Keratinocyte (primary cell): ENCODE data around the gene FAM53B. TPM values are rescaled to one million over a fixed set of nuclear protein-coding genes. Genes with fewer than 3 reads are reported as not detected.

Source experiments
- DNase-seq: peaks from one replicate; pipeline ENCODE4 v3.0.0-alpha.2; 2011; ENCODE audit warnings: low read depth, missing footprints, low spot score
- FAIRE-seq: peaks from 2 replicates; lab custom pipeline; 2011; peaks lifted over from hg19 to GRCh38; lab: Jason Lieb, UNC
- H2AFZ ChIP-seq: 2 replicates; pipeline ENCODE4 v1.6.0; 2012; ENCODE audit warnings: low read length, control low read depth, inconsistent platforms; ENCODE audit not compliant: control insufficient read depth
- H3K27ac ChIP-seq: 2 replicates; pipeline ENCODE4 v1.5.1; 2011; ENCODE audit warnings: low read length; ENCODE audit not compliant: control insufficient read depth, insufficient read depth
- H3K27me3 ChIP-seq: 3 replicates; pipeline ENCODE4 v1.6.0; 2011; ENCODE audit warnings: low read length; ENCODE audit not compliant: control insufficient read depth, insufficient read depth; ENCODE audit errors: extremely low read depth
- H3K36me3 ChIP-seq, 2 experiments: 2 replicates in 1 of 2; 3 replicates in 1 of 2; pipeline ENCODE4 v1.5.1; 2011; ENCODE audit warnings: low read length in 2 of 2, mild to moderate bottlenecking in 1 of 2; ENCODE audit not compliant: control insufficient read depth in 2 of 2, insufficient read depth in 2 of 2; ENCODE audit errors: extremely low read depth in 1 of 2
- H3K4me1 ChIP-seq: 3 replicates; pipeline ENCODE4 v1.5.1; 2011; ENCODE audit warnings: low read length; ENCODE audit not compliant: control insufficient read depth, insufficient read depth; ENCODE audit errors: extremely low read depth
- H3K4me2 ChIP-seq: 3 replicates; pipeline ENCODE4 v1.6.0; 2011; ENCODE audit warnings: low read depth, low read length; ENCODE audit not compliant: control insufficient read depth, insufficient read depth; ENCODE audit errors: extremely low read depth
- H3K4me3 ChIP-seq, 3 experiments: fragments of 200-600 bp in 1 of 3; sonication (generic) in 1 of 3; 2 replicates in 2 of 3; 3 replicates in 1 of 3; pipeline ENCODE4 v1.5.1; 2011 to 2016; ENCODE audit warnings: low read length in 3 of 3, mild to moderate bottlenecking in 3 of 3, control low read depth in 2 of 3, inconsistent platforms in 1 of 3, low read depth in 1 of 3, mixed read lengths in 1 of 3, mixed run types in 1 of 3, moderate library complexity in 1 of 3; ENCODE audit not compliant: control insufficient read depth in 2 of 3, insufficient read depth in 2 of 3; ENCODE audit errors: extremely low read depth in 1 of 3
- H3K79me2 ChIP-seq: 2 replicates; pipeline ENCODE4 v1.6.0; 2012; ENCODE audit warnings: low read length; ENCODE audit not compliant: control insufficient read depth, insufficient read depth
- H3K9ac ChIP-seq: 3 replicates; pipeline ENCODE4 v1.6.0; 2011; ENCODE audit warnings: low read length; ENCODE audit not compliant: control insufficient read depth, insufficient read depth; ENCODE audit errors: extremely low read depth
- H3K9me1 ChIP-seq: 3 replicates; pipeline ENCODE4 v1.6.0; 2011; ENCODE audit warnings: low read length; ENCODE audit not compliant: control insufficient read depth, insufficient read depth; ENCODE audit errors: extremely low read depth
- H3K9me3 ChIP-seq: 2 replicates; pipeline ENCODE4 v1.5.1; 2012; ENCODE audit warnings: low read depth, low read length; ENCODE audit not compliant: control insufficient read depth
- H4K20me1 ChIP-seq: 3 replicates; pipeline ENCODE4 v1.6.0; 2011; ENCODE audit warnings: low read length; ENCODE audit not compliant: control insufficient read depth, insufficient read depth; ENCODE audit errors: extremely low read depth
- EZH2 ChIP-seq: IDR thresholded peaks from one replicate; pipeline ENCODE4 v1.6.1; 2012; ENCODE audit warnings: inconsistent platforms, mild to moderate bottlenecking, low read length, moderate library complexity
- dilution Hi-C: fragments of 300-500 bp; cut with MboI; formaldehyde crosslinking; loops from one replicate; pipeline ENCODE4 v1.7.0; 2020; ENCODE audit warnings: low sequenced_read_pairs; ENCODE audit not compliant: extremely low pct_ligation_motif_present
- polyA plus RNA-seq, 5 experiments: library from polyadenylated mRNA; depleted of rRNA in 3 of 5; stranded (reverse) in 3 of 5; stranded (forward) in 1 of 5; unstranded in 1 of 5; fragments of >200 nt; gene quantifications; 1 replicate in 1 of 5; 2 replicates in 3 of 5; 3 replicates in 1 of 5; pipeline versions ENCODE4 v1.2.1 to v1.2.3, GENCODE V29; 2011 to 2012; ENCODE audit warnings: missing spikeins in 2 of 5, low read depth in 1 of 5, low replicate concordance in 1 of 5
- TF ChIP-seq, protein P1 (sequence below), 3 experiments: IDR thresholded peaks in 1 of 3; conservative IDR thresholded peaks in 1 of 3; optimal IDR thresholded peaks in 1 of 3; 2 replicates in 2 of 3; 3 replicates in 1 of 3; pipeline versions ENCODE3 to v1.5.1; 2011; ENCODE audit warnings: low read length in 3 of 3, mild to moderate bottlenecking in 3 of 3, moderate library complexity in 2 of 3, control low read depth in 1 of 3, inconsistent platforms in 1 of 3; ENCODE audit not compliant: insufficient read depth in 2 of 3; ENCODE audit errors: extremely low read depth in 1 of 3

FAM53B gene
- polyA plus RNA-seq, 1 donor (not counting 4 experiments of a cell fraction or from before 2014, with no cell fraction given) = 8.6 TPM

DNA sequence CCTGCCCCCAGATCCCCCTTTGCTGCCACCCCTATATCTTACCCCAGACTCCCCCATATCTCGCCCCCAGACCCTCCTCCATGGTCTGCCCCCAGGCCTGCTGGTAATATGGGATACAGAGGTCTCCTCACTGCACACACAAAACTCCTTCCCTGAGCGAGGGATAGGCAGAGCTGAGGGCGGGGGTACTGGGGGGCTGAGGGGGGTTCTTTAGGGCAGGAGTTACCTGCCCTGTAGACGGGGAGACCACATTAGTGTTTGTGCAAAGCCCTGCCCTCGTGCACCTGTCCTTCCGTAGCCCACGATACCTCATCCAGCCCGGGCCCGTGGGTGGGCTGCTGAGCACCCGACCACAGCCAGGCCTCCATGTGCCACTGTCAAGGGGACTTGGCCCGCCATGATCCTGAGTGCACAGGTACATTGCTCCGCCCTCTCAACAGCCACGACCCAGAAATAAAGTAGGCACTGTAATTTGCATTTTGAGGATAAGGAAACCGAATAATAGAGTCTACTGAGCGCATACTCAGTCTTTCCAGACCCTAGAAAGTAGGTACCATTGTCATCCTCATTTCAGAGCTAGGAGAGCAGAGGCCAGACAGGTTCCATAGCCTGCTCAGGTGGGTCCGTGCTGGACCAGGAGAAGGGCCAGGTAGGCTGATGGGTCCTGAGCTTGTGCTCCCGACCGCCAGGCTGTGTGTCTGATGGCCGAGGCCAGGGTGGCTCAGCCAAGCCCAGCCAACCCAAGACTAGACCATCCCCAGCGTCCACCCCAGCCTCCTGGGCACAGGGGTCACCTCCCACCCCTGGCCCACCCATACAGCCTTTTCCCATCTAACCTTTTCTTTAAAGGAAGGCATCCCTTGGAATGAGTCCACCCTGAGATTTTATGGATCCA lies 167.4 kb downstream of the FAM53B start:
- H3K9ac ChIP-seq = no peak overlapping the region
- no peak for FAIRE-seq
- dilution Hi-C loops = no loop called here

DNA sequence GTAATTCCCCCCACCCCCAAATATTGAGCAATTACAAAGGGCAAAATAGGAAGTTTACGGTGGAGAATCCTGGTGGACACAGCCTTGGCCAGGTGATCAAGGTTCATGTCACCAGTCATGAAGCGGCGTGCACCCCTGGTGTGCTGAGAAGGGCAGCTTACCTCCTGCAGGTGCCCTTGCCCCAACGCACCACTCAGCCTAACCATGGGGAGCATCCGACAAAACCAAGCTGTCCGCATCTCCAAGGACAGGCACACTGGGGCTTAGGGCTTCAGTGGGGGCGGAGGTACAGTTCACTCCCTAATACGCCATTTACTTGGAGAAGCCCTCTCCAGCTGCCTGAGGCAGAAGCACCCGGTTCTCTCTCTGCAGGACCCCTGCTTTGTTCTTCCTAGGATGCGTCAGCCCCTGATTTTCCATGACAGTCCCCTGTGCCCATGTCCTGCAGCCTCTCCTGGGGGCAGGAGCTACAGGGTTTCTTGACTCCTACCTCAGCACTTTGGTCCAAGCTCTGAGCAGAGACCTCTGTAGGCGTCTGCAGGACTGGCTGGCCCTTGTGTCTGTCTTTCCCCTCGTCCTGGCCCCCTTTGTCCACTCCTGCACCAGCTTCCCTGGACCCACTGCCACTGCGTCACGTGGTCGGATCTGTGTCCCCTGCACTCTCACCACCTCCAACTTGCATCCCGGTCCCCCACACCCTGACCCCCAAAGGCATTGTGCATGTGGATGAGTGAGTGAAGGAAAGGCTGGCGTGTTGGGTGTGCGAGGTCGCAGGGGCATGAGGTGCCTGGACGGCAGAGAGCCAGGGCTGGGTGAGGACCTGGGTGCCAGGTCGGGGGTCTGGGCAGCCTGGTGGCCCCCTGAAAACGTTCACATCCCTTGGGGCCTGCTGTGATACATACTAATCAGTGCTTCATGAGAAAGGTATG lies 168.8 kb downstream of the FAM53B start:
- no peak overlapping the region for H3K4me3 ChIP-seq
- no peaks in the 10 kb centered on the region for H3K36me3 ChIP-seq
- H3K27me3 ChIP-seq = no peaks in the 10 kb centered on the region
- no peaks in the 10 kb centered on the region for H3K9me1 ChIP-seq
- no peak overlapping the region for H3K4me2 ChIP-seq
- peaks cover 5% of the 10 kb centered on the region for H3K4me1 ChIP-seq
- H3K79me2 ChIP-seq = no peaks in the 10 kb centered on the region
- no peaks in the 10 kb centered on the region for H4K20me1 ChIP-seq
- dilution Hi-C loops = no loop called here
- no peak for TF ChIP-seq EZH2
- TF ChIP-seq, protein P1, sequence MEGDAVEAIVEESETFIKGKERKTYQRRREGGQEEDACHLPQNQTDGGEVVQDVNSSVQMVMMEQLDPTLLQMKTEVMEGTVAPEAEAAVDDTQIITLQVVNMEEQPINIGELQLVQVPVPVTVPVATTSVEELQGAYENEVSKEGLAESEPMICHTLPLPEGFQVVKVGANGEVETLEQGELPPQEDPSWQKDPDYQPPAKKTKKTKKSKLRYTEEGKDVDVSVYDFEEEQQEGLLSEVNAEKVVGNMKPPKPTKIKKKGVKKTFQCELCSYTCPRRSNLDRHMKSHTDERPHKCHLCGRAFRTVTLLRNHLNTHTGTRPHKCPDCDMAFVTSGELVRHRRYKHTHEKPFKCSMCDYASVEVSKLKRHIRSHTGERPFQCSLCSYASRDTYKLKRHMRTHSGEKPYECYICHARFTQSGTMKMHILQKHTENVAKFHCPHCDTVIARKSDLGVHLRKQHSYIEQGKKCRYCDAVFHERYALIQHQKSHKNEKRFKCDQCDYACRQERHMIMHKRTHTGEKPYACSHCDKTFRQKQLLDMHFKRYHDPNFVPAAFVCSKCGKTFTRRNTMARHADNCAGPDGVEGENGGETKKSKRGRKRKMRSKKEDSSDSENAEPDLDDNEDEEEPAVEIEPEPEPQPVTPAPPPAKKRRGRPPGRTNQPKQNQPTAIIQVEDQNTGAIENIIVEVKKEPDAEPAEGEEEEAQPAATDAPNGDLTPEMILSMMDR (optimal IDR thresholded peaks at IDR 0.05 in 1 of 3, IDR thresholded peaks at IDR 0.05 in 1 of 3, conservative IDR thresholded peaks at IDR 0.05 in 1 of 3; ENCODE audit: extremely low read depth in 1 of 3, insufficient read depth in 2 of 3, low read length in 3 of 3) = no peak
- no peak overlapping the region for H3K27ac ChIP-seq
- no peak for DNase-seq
- H3K9me3 ChIP-seq = no peaks in the 10 kb centered on the region
- H3K9ac ChIP-seq = no peak overlapping the region
- H2AFZ ChIP-seq = no peak overlapping the region
- FAIRE-seq = no peak

More for the DNA sequence above, 167.4 kb downstream of the FAM53B start:
- Histone ChIP-seq H3K79me2 (no peaks in the 10 kb centered on the region), H3K4me2 (no peak overlapping the region), H3K9me1 (no peaks in the 10 kb centered on the region), H3K36me3 (no peaks in the 10 kb centered on the region), H3K27ac (no peak overlapping the region), H4K20me1 (no peaks in the 10 kb centered on the region), H3K4me3 (no peak overlapping the region), H3K27me3 (no peaks in the 10 kb centered on the region), H2AFZ (no peak overlapping the region), H3K4me1 (peaks cover 5% of the 10 kb centered on the region), H3K9me3 (no peaks in the 10 kb centered on the region)
- TF ChIP-seq EZH2 = no peak
- TF ChIP-seq, protein P1 (optimal IDR thresholded peaks at IDR 0.05 in 1 of 3, IDR thresholded peaks at IDR 0.05 in 1 of 3, conservative IDR thresholded peaks at IDR 0.05 in 1 of 3; ENCODE audit: extremely low read depth in 1 of 3, insufficient read depth in 2 of 3, low read length in 3 of 3) = no peak
- DNase-seq = no peak
